ENCODE measurements around the gene DDX41.

GRCh38 chr5:177529247-177530203, 12.8 kb upstream of the DDX41 start:
- no peak for TF ChIP-seq MAX (CRISPR knock-in tag; IDR thresholded peaks at IDR 0.05)
- TF ChIP-seq CTCF (IDR thresholded peaks at IDR 0.05), result no peak
- TF ChIP-seq IRF2 (CRISPR knock-in tag; IDR thresholded peaks at IDR 0.05; ENCODE audit: borderline replicate concordance, low read depth), result no peak

All from WTC11 (cell line).